Smooth muscle cell (in vitro differentiated cells): ENCODE data around the gene CORO1C. TPM values are rescaled to one million over a fixed set of nuclear protein-coding genes. Genes with fewer than 3 reads are reported as not detected.

ENCODE experiments used
- DNase-seq: peaks from one replicate; lab custom pipeline; 2025; ENCODE audit not compliant: unreplicated experiment; lab: John Stamatoyannopoulos, UW
- H2AFZ ChIP-seq: fragments of 200-600 bp; sonication (generic); 2 replicates; pipeline ENCODE4 v1.6.0; 2016; ENCODE audit warnings: antibody characterized with exemption, low read depth, mild to moderate bottlenecking
- H3F3A ChIP-seq: fragments of 200-600 bp; sonication (generic); 2 replicates; pipeline ENCODE4 v1.6.0; 2017; ENCODE audit warnings: antibody characterized with exemption, low read depth
- H3K27ac ChIP-seq: fragments of 200-600 bp; sonication (generic); 2 replicates; pipeline ENCODE4 v1.5.1; 2016; ENCODE audit warnings: low read depth, mild to moderate bottlenecking
- H3K27me3 ChIP-seq: fragments of 200-600 bp; sonication (generic); 2 replicates; pipeline ENCODE4 v1.6.1; 2016; ENCODE audit warnings: low read depth, mild to moderate bottlenecking
- H3K36me3 ChIP-seq: fragments of 200-600 bp; sonication (generic); 2 replicates; pipeline ENCODE4 v1.5.1; 2016; ENCODE audit warnings: low read depth
- H3K4me1 ChIP-seq: fragments of 200-600 bp; sonication (generic); 2 replicates; pipeline ENCODE4 v1.5.1; 2016; ENCODE audit warnings: low read depth
- H3K4me2 ChIP-seq: fragments of 200-600 bp; sonication (generic); 2 replicates; pipeline ENCODE4 v1.6.0; 2016; ENCODE audit warnings: mild to moderate bottlenecking
- H3K4me3 ChIP-seq: fragments of 200-600 bp; sonication (generic); 2 replicates; pipeline ENCODE4 v1.5.1; 2016; ENCODE audit warnings: mild to moderate bottlenecking
- H3K79me2 ChIP-seq: fragments of 200-600 bp; sonication (generic); 2 replicates; pipeline ENCODE4 v1.6.0; 2016; ENCODE audit warnings: low read depth, mild to moderate bottlenecking
- H3K9ac ChIP-seq: fragments of 200-600 bp; sonication (generic); 2 replicates; pipeline ENCODE4 v1.6.0; 2016; ENCODE audit warnings: low read depth
- H3K9me3 ChIP-seq: fragments of 200-600 bp; sonication (generic); replicated peaks from 2 replicates; pipeline ENCODE4 v1.5.1; 2016; ENCODE audit warnings: low read depth
- H4K20me1 ChIP-seq: fragments of 200-600 bp; sonication (generic); 2 replicates; pipeline ENCODE4 v1.6.0; 2016; ENCODE audit warnings: low read depth
- CTCF ChIP-seq: fragments of 200-600 bp; sonication (generic); IDR thresholded peaks from 2 replicates; pipeline ENCODE4 v1.5.1; 2017; ENCODE audit warnings: borderline replicate concordance, mild to moderate bottlenecking, antibody characterized with exemption; ENCODE audit not compliant: insufficient read depth, poor library complexity, severe bottlenecking
- WGBS: methylation state at CpG from one replicate; pipeline ENCODE4 v1.1.7; 2016; ENCODE audit warnings: low lambda C conversion rate; 5-methylcytosine and 5-hydroxymethylcytosine counted together
- polyA plus RNA-seq: library from polyadenylated mRNA; unstranded; fragments of >200 nt; fragmentation: Nextera tagmentation; extraction: Ambion mirVana; gene quantifications from 2 replicates; pipeline ENCODE4 v1.2.1, GENCODE V29; 2016
- total RNA-seq: library from RNA; depleted of rRNA; stranded (reverse); fragments of >200 nt; gene quantifications from 2 replicates; pipeline ENCODE4 v1.2.3, GENCODE V29; 2014

The CORO1C gene
- total and polyA plus RNA-seq, 2 experiments from 2014 or later, result 96.7 to 136 TPM

GRCh38 chr12:108724054-108724889 is 7.0 kb downstream of the CORO1C start:
- Histone ChIP-seq H3K27me3 (no peaks in the 10 kb centered on the region), H3K36me3 (no peaks in the 10 kb centered on the region), H3K4me3 (no peak overlapping the region), H3F3A (peaks cover 36% of the 10 kb centered on the region), H3K4me1 (peaks cover 61% of the 10 kb centered on the region), H3K4me2 (peak overlapping the region; percentile 76), H4K20me1 (peaks cover 100% of the 10 kb centered on the region), H3K27ac (peak overlapping the region; percentile 93), H3K9ac (peak overlapping the region; percentile 67), H3K9me3 (no peaks in the 10 kb centered on the region), H2AFZ (no peak overlapping the region), H3K79me2 (peaks cover 100% of the 10 kb centered on the region)
- 67% methylated on average over 3 of the region's 3 CpGs for WGBS
- no peak for TF ChIP-seq CTCF
- no peak for DNase-seq

DNA sequence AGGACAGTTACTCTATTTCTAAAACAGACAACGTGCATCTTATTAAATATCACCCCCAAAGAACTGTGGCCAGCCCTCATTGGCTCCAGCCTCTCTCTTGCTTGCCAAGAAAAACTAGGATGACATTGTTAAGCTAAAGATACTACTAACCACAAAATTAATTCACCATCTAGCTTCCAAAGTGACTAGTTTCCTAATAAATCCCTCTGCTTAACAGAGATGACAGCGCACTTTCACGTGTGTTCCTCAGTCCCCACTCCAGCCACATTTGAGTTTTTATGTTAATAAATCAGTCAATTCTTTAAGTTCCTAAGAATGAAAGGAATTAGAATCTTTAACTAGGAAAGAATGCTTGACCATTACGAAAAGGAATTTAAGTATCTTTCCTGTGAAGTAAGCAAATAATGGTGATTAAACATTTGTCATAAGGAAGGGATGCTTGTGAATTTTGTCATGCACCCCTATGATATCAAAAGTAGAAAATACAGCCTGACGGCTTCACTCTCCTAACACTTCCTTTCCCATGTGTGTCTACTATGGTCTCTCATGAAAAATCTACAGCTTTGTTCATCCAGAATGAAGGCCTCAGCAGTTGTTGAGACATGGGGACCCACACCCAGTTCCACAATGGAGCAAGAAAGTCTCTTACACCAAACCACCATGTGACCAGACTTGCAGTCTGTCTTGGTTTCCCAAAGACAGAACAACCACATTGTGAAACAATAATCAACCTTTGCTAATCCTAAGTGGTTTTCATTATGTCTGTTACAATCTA is 8.1 kb downstream of the CORO1C start:
- WGBS, result 12% methylated on average over 5 of the region's 5 CpGs
- Histone ChIP-seq H3K9ac (peak overlapping the region; percentile 67), H3K27me3 (no peaks in the 10 kb centered on the region), H2AFZ (no peak overlapping the region), H3K27ac (peak overlapping the region; percentile 93), H3K4me2 (peak overlapping the region; percentile 76), H3K4me1 (peaks cover 50% of the 10 kb centered on the region), H3K4me3 (no peak overlapping the region), H3F3A (peaks cover 36% of the 10 kb centered on the region), H4K20me1 (peaks cover 100% of the 10 kb centered on the region), H3K36me3 (no peaks in the 10 kb centered on the region), H3K79me2 (peaks cover 100% of the 10 kb centered on the region), H3K9me3 (no peaks in the 10 kb centered on the region)
- no peak for DNase-seq
- no peak for TF ChIP-seq CTCF

GRCh38 chr12:108722463-108722862 is 8.9 kb downstream of the CORO1C start:
- Histone ChIP-seq H3K4me2 (peak overlapping the region; percentile 76), H3K4me3 (no peak overlapping the region), H3K9me3 (no peaks in the 10 kb centered on the region), H3K36me3 (no peaks in the 10 kb centered on the region), H3F3A (peaks cover 36% of the 10 kb centered on the region), H3K9ac (peak overlapping the region; percentile 67), H3K27me3 (no peaks in the 10 kb centered on the region), H2AFZ (no peak overlapping the region), H4K20me1 (peaks cover 100% of the 10 kb centered on the region), H3K27ac (peak overlapping the region; percentile 93), H3K79me2 (peaks cover 100% of the 10 kb centered on the region), H3K4me1 (peaks cover 48% of the 10 kb centered on the region)
- no peak for TF ChIP-seq CTCF
- DNase-seq, result no peak
- 53% methylated on average over 1 of the region's 1 CpG for WGBS
